Stomach (tissue), 4 donors: ENCODE data around the gene DLGAP1.

ENCODE experiments used
- CTCF ChIP-seq, 7 experiments: fragments of 450-650 bp in 4 of 7; fragments of 200-600 bp in 3 of 7; sonication (generic) in 3 of 7; IDR thresholded peaks; one replicate each; pipeline ENCODE4 v1.5.1; 2016 to 2019; ENCODE audit warnings: antibody characterized with exemption in 7 of 7, control low read depth in 2 of 7, mild to moderate bottlenecking in 1 of 7
- EP300 ChIP-seq: sonication (generic); formaldehyde crosslinking; IDR thresholded peaks from one replicate; pipeline ENCODE4 v1.6.1; 2017; ENCODE audit warnings: antibody characterized with exemption
- POLR2A ChIP-seq, 4 donors: fragments of 450-650 bp; IDR thresholded peaks; one replicate each; pipeline ENCODE4 v1.6.1; 2016; ENCODE audit warnings: antibody characterized with exemption in 4 of 4, control low read depth in 2 of 4, mild to moderate bottlenecking in 1 of 4, moderate library complexity in 1 of 4
- POLR2AphosphoS5 ChIP-seq, 3 donors: sonication (generic); formaldehyde crosslinking; IDR thresholded peaks; one replicate each; pipeline ENCODE4 v1.6.1; 2016; ENCODE audit warnings: antibody characterized with exemption in 3 of 3

DNA sequence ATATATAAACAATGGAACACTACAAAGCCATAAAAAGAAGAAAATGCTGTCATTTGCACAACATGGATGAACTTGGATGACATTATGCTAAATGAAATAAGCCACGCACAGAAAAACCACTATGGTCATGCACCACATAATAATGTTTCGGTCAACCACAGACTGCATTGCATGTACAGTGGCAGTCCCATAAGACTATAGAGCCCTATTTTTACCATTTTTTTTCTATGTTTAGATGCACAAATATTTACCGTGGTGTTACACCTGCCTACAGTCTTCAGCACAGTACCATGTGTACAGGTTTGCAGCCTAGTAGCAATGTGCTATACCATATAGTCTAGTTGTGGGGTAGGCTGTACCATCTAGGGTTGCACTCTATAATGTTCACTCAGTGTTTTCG, 476.1 kb downstream of the DLGAP1 start:
- TF ChIP-seq CTCF (IDR thresholded peaks at IDR 0.05), result no peak
- TF ChIP-seq POLR2A (IDR thresholded peaks at IDR 0.05), result no peak
- TF ChIP-seq POLR2AphosphoS5 (IDR thresholded peaks at IDR 0.05), result no peak
- TF ChIP-seq EP300, result no peak
